Adrenal gland (tissue), 5 donors: ENCODE results near the gene KRTDAP.

Experiments
- POLR2A ChIP-seq, 2 donors: fragments of 450-650 bp; IDR thresholded peaks; one replicate each; pipeline ENCODE4 v1.6.1; 2017; ENCODE audit warnings: antibody characterized with exemption in 2 of 2, mild to moderate bottlenecking in 2 of 2, moderate library complexity in 1 of 2
- TF ChIP-seq, protein P1 (sequence below), 6 experiments: fragments of 450-650 bp in 4 of 6; fragments of 200-600 bp in 2 of 6; sonication (generic) in 1 of 6; IDR thresholded peaks; 1 replicate in 5 of 6; 2 replicates in 1 of 6; pipeline versions ENCODE4 v1.5.1 to v1.8.0; 2016 to 2021; ENCODE audit warnings: antibody characterized with exemption in 6 of 6, mild to moderate bottlenecking in 2 of 6, moderate library complexity in 1 of 6
- donor health status: DM: no; HTN: no; CAD: no.

DNA sequence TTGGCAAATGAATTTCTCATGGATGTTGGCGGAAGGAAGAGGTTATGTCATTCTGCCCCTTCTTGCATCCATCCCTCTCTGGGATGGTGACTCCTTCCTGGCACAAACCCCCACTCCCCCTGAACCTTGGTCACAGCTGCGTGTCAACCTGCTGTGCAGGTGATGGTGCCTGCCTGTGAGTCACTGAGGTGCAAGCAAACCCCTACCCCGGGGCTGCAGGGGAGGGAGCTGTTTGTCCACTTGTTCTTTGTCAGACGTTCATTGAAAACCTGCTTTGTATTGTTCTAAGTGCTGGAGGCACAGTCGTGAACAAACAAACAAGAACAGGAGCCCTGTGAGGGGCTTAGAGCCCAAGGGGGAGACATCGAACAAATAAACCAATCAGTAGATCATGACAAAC lies 41.0 kb upstream of the KRTDAP start:
- TF ChIP-seq, protein P1, sequence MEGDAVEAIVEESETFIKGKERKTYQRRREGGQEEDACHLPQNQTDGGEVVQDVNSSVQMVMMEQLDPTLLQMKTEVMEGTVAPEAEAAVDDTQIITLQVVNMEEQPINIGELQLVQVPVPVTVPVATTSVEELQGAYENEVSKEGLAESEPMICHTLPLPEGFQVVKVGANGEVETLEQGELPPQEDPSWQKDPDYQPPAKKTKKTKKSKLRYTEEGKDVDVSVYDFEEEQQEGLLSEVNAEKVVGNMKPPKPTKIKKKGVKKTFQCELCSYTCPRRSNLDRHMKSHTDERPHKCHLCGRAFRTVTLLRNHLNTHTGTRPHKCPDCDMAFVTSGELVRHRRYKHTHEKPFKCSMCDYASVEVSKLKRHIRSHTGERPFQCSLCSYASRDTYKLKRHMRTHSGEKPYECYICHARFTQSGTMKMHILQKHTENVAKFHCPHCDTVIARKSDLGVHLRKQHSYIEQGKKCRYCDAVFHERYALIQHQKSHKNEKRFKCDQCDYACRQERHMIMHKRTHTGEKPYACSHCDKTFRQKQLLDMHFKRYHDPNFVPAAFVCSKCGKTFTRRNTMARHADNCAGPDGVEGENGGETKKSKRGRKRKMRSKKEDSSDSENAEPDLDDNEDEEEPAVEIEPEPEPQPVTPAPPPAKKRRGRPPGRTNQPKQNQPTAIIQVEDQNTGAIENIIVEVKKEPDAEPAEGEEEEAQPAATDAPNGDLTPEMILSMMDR (IDR thresholded peaks at IDR 0.05): no peak
- no peak for TF ChIP-seq POLR2A (IDR thresholded peaks at IDR 0.05)
